ENCODE measurements around the gene KYAT1. TPM values are rescaled to one million over a fixed set of nuclear protein-coding genes. Genes with fewer than 3 reads are reported as not detected.

The KYAT1 gene
- total RNA-seq, 1 experiment from 2014 or later: 27.6 TPM

DNA sequence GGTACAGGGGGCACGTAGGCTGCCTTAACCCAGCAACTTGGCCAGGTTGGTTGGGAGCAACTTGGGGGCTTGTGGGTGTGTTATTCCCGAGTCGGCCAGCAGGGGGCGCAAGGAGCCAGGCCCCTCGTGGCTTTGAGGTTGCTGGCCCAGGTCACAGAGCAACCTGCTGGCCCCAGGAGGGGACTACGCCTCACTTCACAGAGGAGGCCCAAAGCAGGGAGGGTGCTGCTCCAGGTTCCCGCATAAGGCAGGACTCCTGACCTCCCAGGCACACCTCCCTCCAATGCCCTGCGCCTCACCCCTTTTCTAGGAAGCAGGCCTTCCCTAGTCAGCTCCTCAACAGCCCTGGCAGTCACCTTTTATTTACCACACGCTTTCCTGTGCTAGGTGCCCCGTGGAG is 18.1 kb downstream of the KYAT1 start:
- Histone ChIP-seq H2AFZ (no peak overlapping the region), H3K9me3 (ENCODE audit: insufficient read depth, low read depth) (no peaks in the 10 kb centered on the region), H3K9me2 (ENCODE audit: insufficient read depth) (no peaks in the 10 kb centered on the region), H3K27me3 (ENCODE audit: insufficient read depth, low read depth) (no peaks in the 10 kb centered on the region), H3K4me1 (replicated peaks; ENCODE audit: insufficient read depth) (peaks cover 37% of the 10 kb centered on the region), H3K79me2 (ENCODE audit: low read depth) (peaks cover 11% of the 10 kb centered on the region), H4K20me1 (ENCODE audit: insufficient read depth) (no peaks in the 10 kb centered on the region), H3K27ac (no peak overlapping the region), H3K4me2 (peak overlapping the region; percentile 17; the same call in 1 of the 2 replicates), H3K4me3 (no peak overlapping the region), H3K36me3 (ENCODE audit: low read depth) (no peaks in the 10 kb centered on the region), H3F3A (ENCODE audit: insufficient read depth, low read depth) (peaks cover 35% of the 10 kb centered on the region)
- POLR2A ChIA-PET (ENCODE audit: unreplicated experiment): interaction anchor here (0.6 kb wide), 1 partner anchor 1110 kb away, joined by 6 read pairs; no protein-coding TSS in a partner anchor
- TF ChIP-seq EZH2 (IDR thresholded peaks at IDR 0.05; ENCODE audit: low read depth) (no peak), CTCF (conservative IDR thresholded peaks at IDR 0.05) (peak; percentile 96)
- intact Hi-C loops (cut with micrococcal nuclease; ENCODE audit: unreplicated experiment): loop anchor here (1.0 to 5.0 kb wide), 2 partner anchors 65 to 84 kb away; partner anchors contain the start of genes DOLK and NUP188
- CTCF ChIA-PET: interaction anchor here (0.5 to 0.9 kb wide), 6 partner anchors 11 to 60 kb away, joined by 3 to 8 read pairs (median 4); partner anchors contain the start of gene ENDOG
- BruUV-seq (replicated peaks): no TSS peak
- peak; percentile 70 to 85 for DNase-seq

DNA sequence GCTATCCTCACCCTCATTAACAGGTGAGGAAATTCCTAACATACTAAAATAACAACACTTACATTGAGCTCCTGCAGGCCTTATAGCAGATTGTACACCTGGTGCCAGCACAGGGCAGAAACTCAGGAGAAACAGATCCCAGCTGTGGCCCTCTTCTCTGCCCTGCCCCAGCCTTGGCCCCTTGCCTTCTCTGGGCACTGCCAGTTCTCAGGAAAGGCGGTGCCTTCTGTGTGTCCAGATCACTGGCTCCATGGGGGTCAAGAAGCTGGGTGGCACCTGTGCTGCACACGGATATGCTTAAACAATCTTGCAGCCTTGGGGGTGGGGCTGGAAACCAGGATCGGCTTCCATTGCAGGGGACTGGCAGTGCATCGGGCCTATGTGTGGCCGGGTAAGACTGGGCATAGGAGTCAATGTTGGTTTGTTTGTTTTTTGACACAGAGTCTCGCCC is 19.3 kb downstream of the KYAT1 start:
- Histone ChIP-seq H2AFZ (no peak overlapping the region), H3K9me2 (ENCODE audit: insufficient read depth) (no peaks in the 10 kb centered on the region), H3K79me2 (ENCODE audit: low read depth) (peaks cover 11% of the 10 kb centered on the region), H3F3A (ENCODE audit: insufficient read depth, low read depth) (peaks cover 24% of the 10 kb centered on the region), H3K27ac (no peak overlapping the region), H3K4me1 (replicated peaks; ENCODE audit: insufficient read depth) (peaks cover 28% of the 10 kb centered on the region), H3K27me3 (ENCODE audit: insufficient read depth, low read depth) (no peaks in the 10 kb centered on the region), H3K9me3 (ENCODE audit: insufficient read depth, low read depth) (no peaks in the 10 kb centered on the region), H3K36me3 (ENCODE audit: low read depth) (no peaks in the 10 kb centered on the region), H3K4me2 (no peak overlapping the region), H3K4me3 (no peak overlapping the region), H4K20me1 (ENCODE audit: insufficient read depth) (no peaks in the 10 kb centered on the region)
- no peak for TF ChIP-seq EZH2 (IDR thresholded peaks at IDR 0.05; ENCODE audit: low read depth)
- no peak for TF ChIP-seq CTCF (conservative IDR thresholded peaks at IDR 0.05)
- POLR2A ChIA-PET (ENCODE audit: unreplicated experiment): interaction anchor here (0.6 kb wide), 1 partner anchor 375 kb away, joined by 3 read pairs; no protein-coding TSS in a partner anchor
- no TSS peak for BruUV-seq (replicated peaks)
- CTCF ChIA-PET: interaction anchor here (1.2 to 1.5 kb wide), 2 partner anchors 64 to 66 kb away, joined by 3 to 5 read pairs; no protein-coding TSS in a partner anchor
- intact Hi-C loops (cut with micrococcal nuclease; ENCODE audit: unreplicated experiment): loop anchor here (5.0 kb wide), 1 partner anchor 85 kb away; the partner anchor contains the start of genes DOLK and NUP188
- DNase-seq: no peak

DNA sequence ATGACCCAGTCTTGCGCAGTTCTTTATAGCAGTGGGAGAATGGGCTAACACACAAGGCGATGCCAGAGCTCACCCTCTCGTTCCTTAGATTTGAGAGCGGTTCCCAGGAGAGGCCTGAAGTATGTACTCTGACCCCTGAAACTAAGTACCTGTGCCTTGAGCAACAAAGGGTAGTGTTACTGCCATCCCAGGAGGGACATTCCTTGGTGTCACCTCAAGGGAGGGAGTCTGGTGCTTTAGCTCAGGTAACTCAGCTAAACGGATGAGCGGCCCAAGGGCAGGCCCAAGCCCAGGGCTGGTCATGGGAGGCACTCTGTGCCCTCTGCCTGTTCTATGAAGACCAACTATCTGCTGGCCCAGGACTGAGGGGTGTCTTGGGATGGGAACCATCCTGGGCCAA is 20.2 kb downstream of the KYAT1 start:
- Histone ChIP-seq H3K9me2 (ENCODE audit: insufficient read depth) (no peaks in the 10 kb centered on the region), H2AFZ (no peak overlapping the region), H3K4me1 (replicated peaks; ENCODE audit: insufficient read depth) (peaks cover 20% of the 10 kb centered on the region), H3K36me3 (ENCODE audit: low read depth) (no peaks in the 10 kb centered on the region), H3K79me2 (ENCODE audit: low read depth) (peaks cover 11% of the 10 kb centered on the region), H3K9me3 (ENCODE audit: insufficient read depth, low read depth) (no peaks in the 10 kb centered on the region), H4K20me1 (ENCODE audit: insufficient read depth) (no peaks in the 10 kb centered on the region), H3K27me3 (ENCODE audit: insufficient read depth, low read depth) (no peaks in the 10 kb centered on the region), H3K4me3 (no peak overlapping the region), H3F3A (ENCODE audit: insufficient read depth, low read depth) (peaks cover 15% of the 10 kb centered on the region), H3K27ac (no peak overlapping the region), H3K4me2 (no peak overlapping the region)
- BruUV-seq (replicated peaks): no TSS peak
- TF ChIP-seq CTCF (conservative IDR thresholded peaks at IDR 0.05): no peak
- TF ChIP-seq EZH2 (IDR thresholded peaks at IDR 0.05; ENCODE audit: low read depth): no peak
- ChIA-PET POLR2A (ENCODE audit: unreplicated experiment) (interaction anchor here (0.6 kb wide), 1 partner anchor 41 kb away, joined by 9 read pairs; no protein-coding TSS in a partner anchor), CTCF (interaction anchor here (0.6 to 1.5 kb wide), 3 partner anchors 10 to 67 kb away, joined by 3 to 5 read pairs (median 3); no protein-coding TSS in a partner anchor)
- no peak for DNase-seq
- intact Hi-C loops (cut with micrococcal nuclease; ENCODE audit: unreplicated experiment): loop anchor here (5.0 kb wide), 1 partner anchor 86 kb away; the partner anchor contains the start of genes DOLK and NUP188

Measured in PC-9 (cell line).